Pancreas (tissue), 10 donors: ENCODE results near the gene CLN5. TPM values are rescaled to one million over a fixed set of nuclear protein-coding genes. Genes with fewer than 3 reads are reported as not detected.

Source experiments
- ATAC-seq, 4 donors: fragments of 200-7000 bp; cut with Tn5 transposase; one replicate each; pipeline versions ENCODE4 v1.8.0 to v1.9.1; 2020; ENCODE audit warnings: mild to moderate bottlenecking in 4 of 4, moderate library complexity in 4 of 4
- DNase-seq, 6 donors: peaks; one replicate each; pipeline ENCODE4 v3.0.0-alpha.2; 2020
- FAIRE-seq: peaks from 2 replicates; lab custom pipeline; 2012; peaks lifted over from hg19 to GRCh38; lab: Jason Lieb, UNC
- H3K27ac ChIP-seq, 4 donors: fragments of 200-600 bp; sonication (generic); 1 replicate in 3 of 4; 2 replicates in 1 of 4; pipeline versions ENCODE4 v1.5.0 to v1.8.0; 2020
- H3K27me3 ChIP-seq, 4 donors: fragments of 200-600 bp; one replicate each; pipeline ENCODE4 v1.8.0; 2021
- H3K36me3 ChIP-seq, 3 donors: fragments of 200-600 bp; sonication (generic) in 1 of 3; one replicate each; pipeline versions ENCODE4 v1.5.0 to v1.8.0; 2020 to 2021
- H3K4me1 ChIP-seq, 3 donors: fragments of 200-600 bp; one replicate each; pipeline ENCODE4 v1.8.0; 2021
- H3K4me3 ChIP-seq, 4 donors: fragments of 200-600 bp; sonication (generic) in 2 of 4; one replicate each; pipeline versions ENCODE4 v1.5.0 to v1.8.0; 2020 to 2021
- H3K9me3 ChIP-seq, 4 donors: fragments of 200-600 bp; one replicate each; pipeline ENCODE4 v1.8.0; 2021
- WGBS, 2 donors: extraction: QIAGEN DNeasy Blood & Tissue Kit; methylation state at CpG; one replicate each; pipeline ENCODE4 v1.1.7; 2013; 5-methylcytosine and 5-hydroxymethylcytosine counted together
- intact Hi-C, 3 donors: fragments of 100-400 bp; cut with DNase I; formaldehyde crosslinking; loops; one replicate each; pipeline versions ENCODE4 v1.11.1 to v1.14.2; 2022
- polyA plus RNA-seq, 2 donors: library from polyadenylated mRNA; stranded (reverse); fragments of 200-250 nt; gene quantifications; one replicate each; pipeline ENCODE4 v1.2.3, GENCODE V29; 2013
- total RNA-seq, 6 donors: library from RNA; stranded (reverse); fragmentation: NEBNext Ultra II Directional in 4 of 6; extraction: Animal tissue kit (Norgen Biotek cat#: 25700) in 4 of 6; gene quantifications; one replicate each; pipeline versions ENCODE4 v1.2.1 to v1.2.4, GENCODE V29; 2021 to 2023
- TF ChIP-seq, protein P1 (sequence below), 4 donors: fragments of 200-600 bp; sonication (generic) in 3 of 4; IDR thresholded peaks; one replicate each; pipeline versions ENCODE4 v1.5.0 to v1.8.0; 2021; ENCODE audit warnings: antibody characterized with exemption in 4 of 4
- donor health status: healthy with polysubstance abuse.
- donor health status: DM: no; HTN: no; CAD: no; lungs with moderate emphysema.
- donor health status: DM: no; HTN: no; CAD: no.
- donor health status: control.
- donor health status: control.
- donor health status: Bipolar disorder and iron deficiency.
- donor health status: DM: yes; HTN: yes; CAD: no.
- donor health status: DM: no; HTN: no; CAD: no.
- donor health status: DM: no; HTN: no; CAD: no.
- donor health status: DM: yes; HTN: yes; CAD: no.

Gene CLN5
- total and polyA plus RNA-seq, 8 donors, result 9.1 to 24.3 (median 18.1) TPM

DNA sequence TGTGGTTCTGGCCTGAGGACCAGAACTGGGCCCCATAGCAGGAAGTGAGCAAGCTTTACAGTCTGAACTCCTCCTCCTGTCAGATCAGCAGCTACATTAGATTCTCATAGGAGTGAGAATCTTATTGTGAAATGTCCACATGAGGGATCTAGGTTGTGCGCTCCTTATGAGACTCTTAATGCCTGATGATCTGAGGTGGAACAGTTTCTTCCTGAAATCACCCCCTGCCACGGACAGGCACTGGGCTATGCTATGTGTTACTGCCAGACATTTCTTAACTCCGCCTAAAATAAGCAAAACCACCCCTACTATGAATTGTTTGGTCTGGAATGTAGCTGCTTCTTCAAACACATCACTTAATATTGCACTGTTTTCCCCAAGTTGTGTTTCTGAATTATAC is 30.5 kb downstream of the CLN5 start:
- ATAC-seq (no peak), DNase-seq (no peak), FAIRE-seq (no peak)
- 57% methylated on average over 3 of the region's 3 CpGs for WGBS, 2 donors
- Histone ChIP-seq H3K36me3 (peaks cover 0 to 7% (median 0%) of the 10 kb centered on the region in 3 donors), H3K27me3 (no peaks in the 10 kb centered on the region), H3K9me3 (no peaks in the 10 kb centered on the region), H3K27ac (no peak overlapping the region), H3K4me1 (peaks cover 7 to 31% (median 20%) of the 10 kb centered on the region in 3 donors), H3K4me3 (no peak overlapping the region)
- TF ChIP-seq, protein P1, sequence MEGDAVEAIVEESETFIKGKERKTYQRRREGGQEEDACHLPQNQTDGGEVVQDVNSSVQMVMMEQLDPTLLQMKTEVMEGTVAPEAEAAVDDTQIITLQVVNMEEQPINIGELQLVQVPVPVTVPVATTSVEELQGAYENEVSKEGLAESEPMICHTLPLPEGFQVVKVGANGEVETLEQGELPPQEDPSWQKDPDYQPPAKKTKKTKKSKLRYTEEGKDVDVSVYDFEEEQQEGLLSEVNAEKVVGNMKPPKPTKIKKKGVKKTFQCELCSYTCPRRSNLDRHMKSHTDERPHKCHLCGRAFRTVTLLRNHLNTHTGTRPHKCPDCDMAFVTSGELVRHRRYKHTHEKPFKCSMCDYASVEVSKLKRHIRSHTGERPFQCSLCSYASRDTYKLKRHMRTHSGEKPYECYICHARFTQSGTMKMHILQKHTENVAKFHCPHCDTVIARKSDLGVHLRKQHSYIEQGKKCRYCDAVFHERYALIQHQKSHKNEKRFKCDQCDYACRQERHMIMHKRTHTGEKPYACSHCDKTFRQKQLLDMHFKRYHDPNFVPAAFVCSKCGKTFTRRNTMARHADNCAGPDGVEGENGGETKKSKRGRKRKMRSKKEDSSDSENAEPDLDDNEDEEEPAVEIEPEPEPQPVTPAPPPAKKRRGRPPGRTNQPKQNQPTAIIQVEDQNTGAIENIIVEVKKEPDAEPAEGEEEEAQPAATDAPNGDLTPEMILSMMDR (IDR thresholded peaks at IDR 0.05), result no peak
- intact Hi-C loops, result no loop called here

DNA sequence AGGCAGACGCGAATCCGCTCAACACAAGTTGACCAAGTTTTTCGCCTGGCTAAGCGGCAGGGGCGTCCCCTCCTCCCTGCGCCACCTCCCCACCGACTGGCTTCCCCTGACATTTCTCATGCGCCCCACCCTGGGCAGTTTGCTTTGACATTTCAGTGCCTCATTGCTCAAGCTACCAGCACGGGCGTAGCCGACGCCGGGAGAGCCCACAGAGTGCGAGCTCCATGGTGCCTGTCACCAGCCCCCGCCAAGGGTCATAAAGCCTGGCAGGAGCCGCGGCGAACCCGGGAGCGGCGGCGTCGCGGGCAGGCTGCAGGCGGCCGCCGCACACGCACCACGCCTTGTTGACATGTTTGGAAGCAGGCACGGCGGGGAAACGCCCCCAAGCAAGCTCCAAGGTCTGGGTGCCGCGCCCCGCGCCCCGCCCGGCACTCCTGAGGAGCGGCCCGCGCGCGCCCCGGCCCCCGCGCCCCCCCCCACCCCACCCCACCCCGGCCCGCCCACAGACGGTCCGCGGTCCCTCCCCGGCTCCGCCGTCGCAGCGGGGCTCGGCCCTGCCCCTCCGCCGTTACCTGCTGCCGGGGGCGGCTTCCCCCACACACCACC is 34.5 kb downstream of the CLN5 start:
- ATAC-seq (peak; percentile 79 to 84 (median 80)), DNase-seq (peak; percentile 84 to 92 (median 86)), FAIRE-seq (no peak)
- Histone ChIP-seq H3K9me3 (no peaks in the 10 kb centered on the region), H3K4me3 (peak overlapping the region; percentile 77 to 99 (median 86)), H3K36me3 (no peaks in the 10 kb centered on the region), H3K27me3 (no peaks in the 10 kb centered on the region), H3K4me1 (peaks cover 7 to 25% (median 22%) of the 10 kb centered on the region in 3 donors), H3K27ac (peak overlapping the region; percentile 98 to 100 (median 98))
- 0 to 1% methylated on average over 35 to 60 of the region's 62 CpGs for WGBS, 2 donors
- intact Hi-C loops, result no loop called here
- TF ChIP-seq, protein P1 (IDR thresholded peaks at IDR 0.05), result no peak

DNA sequence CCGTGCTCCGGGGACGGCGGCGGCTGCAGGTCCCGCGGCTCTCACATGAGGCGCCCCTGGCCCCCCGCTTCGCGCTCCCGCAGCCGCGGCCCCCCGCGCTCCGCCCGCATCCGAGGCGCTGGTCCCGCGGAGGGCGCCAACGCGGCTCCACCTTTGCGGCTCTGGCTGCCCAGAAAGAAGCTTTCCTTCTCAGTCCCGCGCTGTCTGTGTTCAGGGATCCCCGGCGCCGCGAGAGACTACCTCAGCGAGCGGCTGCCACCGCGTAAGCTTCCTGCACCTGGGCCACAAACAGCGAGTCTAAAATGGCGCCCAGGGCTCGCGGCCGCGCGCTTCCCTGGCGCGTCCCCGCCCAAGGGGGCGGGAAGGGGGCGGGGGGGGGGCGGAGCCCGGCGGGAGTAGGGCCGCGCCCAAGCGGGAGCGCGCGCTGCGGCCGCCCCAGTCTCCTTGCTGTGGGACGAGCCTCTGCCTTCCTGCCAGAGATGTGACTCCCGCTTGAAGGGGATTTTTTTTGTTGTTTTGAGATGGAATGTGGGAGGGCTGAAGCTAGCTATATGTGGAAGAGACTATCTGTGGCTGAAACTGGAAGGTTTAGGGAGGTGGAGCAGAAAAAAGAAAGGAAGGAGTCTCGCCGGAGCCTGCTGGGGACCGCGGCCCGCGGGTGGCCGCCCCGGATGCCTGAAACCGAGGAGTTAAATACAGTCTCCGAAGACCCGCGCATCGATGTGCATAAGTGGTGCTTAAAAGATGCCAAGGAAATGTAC is 35.2 kb downstream of the CLN5 start, which contains the start of gene FBXL3:
TSS of gene FBXL3 (minus strand) at position 299 of the 761 bp plus-strand sequence. CDS start 5,299 bp downstream, outside the sequence.
- intact Hi-C loops, result no loop called here
- Histone ChIP-seq H3K36me3 (no peaks in the 10 kb centered on the region), H3K4me3 (peak within 1 kb of the TSS; percentile 77 to 99 (median 86)), H3K27me3 (no peaks in the 10 kb centered on the region), H3K4me1 (peaks cover 7 to 23% (median 18%) of the 10 kb centered on the region in 3 donors), H3K9me3 (no peaks in the 10 kb centered on the region), H3K27ac (peak within 1 kb of the TSS; percentile 98 to 100 (median 98))
- TF ChIP-seq, protein P1 (IDR thresholded peaks at IDR 0.05), result no peak
- no peak for FAIRE-seq
- 1% methylated on average over 37 to 73 of the region's 74 CpGs for WGBS, 2 donors
- ATAC-seq, result peak; percentile 85 to 91 (median 90)
- peak; percentile 76 to 91 (median 86) for DNase-seq

DNA sequence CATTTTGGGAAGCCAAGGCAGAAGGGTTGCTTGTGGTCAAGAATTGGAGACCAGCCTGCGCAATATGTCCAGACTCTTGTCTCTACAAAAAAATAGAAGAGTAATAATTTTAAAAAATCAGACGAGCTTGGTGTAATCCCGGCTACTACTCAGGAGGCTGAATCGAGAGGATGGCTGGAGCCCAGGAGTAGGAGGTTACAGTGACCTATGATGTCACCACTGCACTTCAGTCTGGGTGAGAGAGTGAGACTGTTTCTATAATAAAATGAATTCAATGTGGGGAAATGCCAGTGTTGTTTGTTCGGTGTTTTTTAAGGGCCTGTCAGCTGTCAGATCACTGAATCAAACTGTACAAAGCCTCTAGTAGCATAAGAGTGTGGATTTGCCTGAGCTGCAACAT is 36.3 kb downstream of the CLN5 start:
- Histone ChIP-seq H3K4me3 (no peak overlapping the region), H3K27ac (no peak overlapping the region), H3K9me3 (no peaks in the 10 kb centered on the region), H3K36me3 (no peaks in the 10 kb centered on the region), H3K27me3 (no peaks in the 10 kb centered on the region), H3K4me1 (peaks cover 7 to 18% (median 15%) of the 10 kb centered on the region in 3 donors)
- no peak for ATAC-seq
- intact Hi-C loops, result no loop called here
- no peak for DNase-seq
- WGBS, 2 donors, result 69 to 77% methylated on average over 5 of the region's 5 CpGs
- TF ChIP-seq, protein P1 (IDR thresholded peaks at IDR 0.05), result no peak
- FAIRE-seq, result no peak
